ENCODE data around the gene PRMT7. TPM values are rescaled to one million over a fixed set of nuclear protein-coding genes. Genes with fewer than 3 reads are reported as not detected.

PRMT7 gene
- total RNA-seq, 1 experiment from 2014 or later = 47.5 TPM

DNA sequence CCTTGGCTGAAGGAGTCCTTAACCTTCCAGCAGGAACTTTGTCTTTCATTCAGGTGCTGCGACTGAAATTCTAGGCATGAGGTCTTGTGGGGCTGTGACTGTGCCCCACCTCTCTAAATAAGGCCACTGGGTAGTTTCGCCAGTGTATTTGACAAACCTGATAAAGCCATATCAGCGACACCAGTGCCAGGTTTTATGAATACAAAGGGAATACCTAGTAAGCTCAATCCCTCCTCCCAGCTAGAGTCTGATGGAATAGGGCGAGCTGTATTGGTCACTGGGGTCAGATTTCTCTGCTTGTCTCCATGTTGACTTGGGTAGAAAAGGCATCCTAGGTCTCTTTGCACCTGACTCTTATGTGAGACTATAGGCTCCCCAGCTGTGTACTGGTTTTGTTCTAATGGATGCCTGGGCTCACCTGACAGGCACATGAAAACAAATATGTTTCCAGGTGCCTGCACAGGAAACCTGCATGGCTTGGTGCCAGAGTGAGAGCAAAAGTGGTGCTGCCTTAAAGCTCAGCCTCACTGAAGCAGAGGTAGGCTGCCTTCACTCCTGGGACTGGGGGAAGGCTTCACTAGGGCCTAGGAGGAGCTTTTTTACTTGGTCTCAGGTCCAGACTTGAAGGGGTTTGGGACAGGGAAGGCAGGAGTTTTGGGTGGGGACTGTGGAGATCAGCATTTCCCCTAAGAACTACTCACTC lies 38.2 kb upstream of the PRMT7 start:
- POLR2A ChIA-PET (ENCODE audit: unreplicated experiment) = no interaction called here
- Histone ChIP-seq H4K20me1 (ENCODE audit: insufficient read depth) (peaks cover 23% of the 10 kb centered on the region), H3K9me2 (ENCODE audit: insufficient read depth) (no peaks in the 10 kb centered on the region)

GRCh38 chr16:68273459-68273858 lies 37.4 kb upstream of the PRMT7 start:
- H3K4me3 ChIP-seq = no peak overlapping the region
- no peak overlapping the region for H3K4me2 ChIP-seq
- no peaks in the 10 kb centered on the region for H3K27me3 ChIP-seq (ENCODE audit: insufficient read depth, low read depth)
- ChIA-PET CTCF (no interaction called here), POLR2A (ENCODE audit: unreplicated experiment) (no interaction called here)
- 0 out of 2 replicates have a peak, but pooled peaks cover 9% of the 10 kb centered on the region for H3K36me3 ChIP-seq (ENCODE audit: low read depth)
- intact Hi-C loops (cut with micrococcal nuclease; ENCODE audit: unreplicated experiment) = no loop called here
- no peak overlapping the region for H2AFZ ChIP-seq
- BruUV-seq (replicated peaks) = no TSS peak
- no peaks in the 10 kb centered on the region for H3K9me2 ChIP-seq (ENCODE audit: insufficient read depth)
- no peak for DNase-seq
- H4K20me1 ChIP-seq (ENCODE audit: insufficient read depth) = peaks cover 19% of the 10 kb centered on the region
- no peaks in the 10 kb centered on the region for H3K9me3 ChIP-seq (ENCODE audit: insufficient read depth, low read depth)
- no peak overlapping the region for H3K27ac ChIP-seq
- no peak for TF ChIP-seq EZH2 (IDR thresholded peaks at IDR 0.05; ENCODE audit: low read depth)
- TF ChIP-seq, protein P1, sequence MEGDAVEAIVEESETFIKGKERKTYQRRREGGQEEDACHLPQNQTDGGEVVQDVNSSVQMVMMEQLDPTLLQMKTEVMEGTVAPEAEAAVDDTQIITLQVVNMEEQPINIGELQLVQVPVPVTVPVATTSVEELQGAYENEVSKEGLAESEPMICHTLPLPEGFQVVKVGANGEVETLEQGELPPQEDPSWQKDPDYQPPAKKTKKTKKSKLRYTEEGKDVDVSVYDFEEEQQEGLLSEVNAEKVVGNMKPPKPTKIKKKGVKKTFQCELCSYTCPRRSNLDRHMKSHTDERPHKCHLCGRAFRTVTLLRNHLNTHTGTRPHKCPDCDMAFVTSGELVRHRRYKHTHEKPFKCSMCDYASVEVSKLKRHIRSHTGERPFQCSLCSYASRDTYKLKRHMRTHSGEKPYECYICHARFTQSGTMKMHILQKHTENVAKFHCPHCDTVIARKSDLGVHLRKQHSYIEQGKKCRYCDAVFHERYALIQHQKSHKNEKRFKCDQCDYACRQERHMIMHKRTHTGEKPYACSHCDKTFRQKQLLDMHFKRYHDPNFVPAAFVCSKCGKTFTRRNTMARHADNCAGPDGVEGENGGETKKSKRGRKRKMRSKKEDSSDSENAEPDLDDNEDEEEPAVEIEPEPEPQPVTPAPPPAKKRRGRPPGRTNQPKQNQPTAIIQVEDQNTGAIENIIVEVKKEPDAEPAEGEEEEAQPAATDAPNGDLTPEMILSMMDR (conservative IDR thresholded peaks at IDR 0.05) = no peak
- peaks cover 13% of the 10 kb centered on the region; the same call in 1 of the 2 replicates for H3F3A ChIP-seq (ENCODE audit: insufficient read depth, low read depth)
- H3K4me1 ChIP-seq (replicated peaks; ENCODE audit: insufficient read depth) = peaks cover 11% of the 10 kb centered on the region
- H3K79me2 ChIP-seq (ENCODE audit: low read depth) = peaks cover 49% of the 10 kb centered on the region

More for the DNA sequence above, 38.2 kb upstream of the PRMT7 start:
- Histone ChIP-seq H3K4me1 (replicated peaks; ENCODE audit: insufficient read depth) (peaks cover 18% of the 10 kb centered on the region), H3K4me3 (no peak overlapping the region), H3K27ac (no peak overlapping the region), H3K9me3 (ENCODE audit: insufficient read depth, low read depth) (no peaks in the 10 kb centered on the region), H3F3A (ENCODE audit: insufficient read depth, low read depth) (peaks cover 13% of the 10 kb centered on the region; the same call in 1 of the 2 replicates), H2AFZ (no peak overlapping the region), H3K4me2 (no peak overlapping the region), H3K79me2 (ENCODE audit: low read depth) (peaks cover 57% of the 10 kb centered on the region), H3K36me3 (ENCODE audit: low read depth) (peaks cover 15% of the 10 kb centered on the region; the same call in 1 of the 2 replicates), H3K27me3 (ENCODE audit: insufficient read depth, low read depth) (no peaks in the 10 kb centered on the region)
- intact Hi-C loops (cut with micrococcal nuclease; ENCODE audit: unreplicated experiment) = no loop called here
- CTCF ChIA-PET = interaction anchor here (0.6 kb wide), 1 partner anchor 12 kb away, joined by 3 read pairs; no protein-coding TSS in a partner anchor
- DNase-seq = no peak
- TF ChIP-seq, protein P1 (conservative IDR thresholded peaks at IDR 0.05) = no peak
- TF ChIP-seq EZH2 (IDR thresholded peaks at IDR 0.05; ENCODE audit: low read depth) = no peak
- no TSS peak for BruUV-seq (replicated peaks)

DNA sequence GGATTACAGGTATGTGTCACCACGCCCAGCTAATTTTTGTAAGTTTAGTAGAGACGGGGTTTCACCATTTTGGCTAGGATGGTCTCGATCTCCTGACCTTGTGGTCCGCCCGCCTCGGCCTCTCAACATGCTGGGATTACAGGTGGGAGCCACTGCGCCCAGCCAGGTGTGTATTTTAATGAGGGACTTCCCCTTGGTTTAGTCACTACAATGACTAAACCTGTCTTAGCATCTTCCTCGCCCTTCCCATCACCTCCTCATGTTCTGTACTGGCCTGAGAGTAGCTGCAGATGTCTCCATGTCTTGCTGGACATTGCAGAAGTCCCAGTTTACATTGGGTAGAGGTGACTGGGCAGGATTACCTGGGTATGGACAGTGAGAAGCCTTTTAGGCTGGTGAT lies 36.9 kb upstream of the PRMT7 start:
- H3K79me2 ChIP-seq (ENCODE audit: low read depth) = peaks cover 45% of the 10 kb centered on the region
- intact Hi-C loops (cut with micrococcal nuclease; ENCODE audit: unreplicated experiment) = no loop called here

More for the DNA sequence above, 36.9 kb upstream of the PRMT7 start:
- Histone ChIP-seq H3K9me2 (ENCODE audit: insufficient read depth) (no peaks in the 10 kb centered on the region), H3K4me1 (replicated peaks; ENCODE audit: insufficient read depth) (peaks cover 11% of the 10 kb centered on the region), H3K36me3 (ENCODE audit: low read depth) (0 out of 2 replicates have a peak, but pooled peaks cover 4% of the 10 kb centered on the region), H4K20me1 (ENCODE audit: insufficient read depth) (peaks cover 19% of the 10 kb centered on the region), H3K4me3 (no peak overlapping the region), H3K27me3 (ENCODE audit: insufficient read depth, low read depth) (no peaks in the 10 kb centered on the region), H3K27ac (no peak overlapping the region), H3K4me2 (no peak overlapping the region), H3F3A (ENCODE audit: insufficient read depth, low read depth) (peaks cover 13% of the 10 kb centered on the region; the same call in 1 of the 2 replicates), H3K9me3 (ENCODE audit: insufficient read depth, low read depth) (no peaks in the 10 kb centered on the region), H2AFZ (no peak overlapping the region)
- POLR2A ChIA-PET (ENCODE audit: unreplicated experiment) = no interaction called here
- CTCF ChIA-PET = no interaction called here
- BruUV-seq (replicated peaks) = no TSS peak
- no peak for DNase-seq
- TF ChIP-seq, protein P1 (conservative IDR thresholded peaks at IDR 0.05) = no peak
- TF ChIP-seq EZH2 (IDR thresholded peaks at IDR 0.05; ENCODE audit: low read depth) = no peak
